Activated CD8-positive, alpha-beta T cell treated with anti-CD3 and anti-CD28 coated beads for 36 hours (primary cell): ENCODE data around the gene BPIFB1. TPM values are rescaled to one million over a fixed set of nuclear protein-coding genes. Genes with fewer than 3 reads are reported as not detected.

Experiments
- ATAC-seq: fragments of 200-7000 bp; cut with Tn5 transposase; one replicate; pipeline ENCODE4 v1.10.0; 2021; ENCODE audit warnings: mild to moderate bottlenecking, moderate library complexity
- CTCF ChIA-PET: fragments of 350-600 bp; sonication (Branson Sonifier 250); formaldehyde crosslinking; loops from one replicate; lab custom pipeline; 2021; ENCODE audit warnings: antibody characterized with exemption; lab: Charles Lee
- POLR2A ChIA-PET: fragments of 350-600 bp; sonication (Branson Sonifier 250); formaldehyde crosslinking; loops from one replicate; lab custom pipeline; 2021; ENCODE audit warnings: antibody characterized with exemption; lab: Charles Lee
- DNase-seq: peaks from one replicate; pipeline ENCODE4 v3.0.0-alpha.2; 2020
- H3K27ac Mint-ChIP-seq: one replicate; pipeline ENCODE4 v1.8.0; 2021; ENCODE audit warnings: mild to moderate bottlenecking, mixed read lengths
- H3K27me3 Mint-ChIP-seq: one replicate; pipeline ENCODE4 v1.8.0; 2021; ENCODE audit warnings: mixed read lengths
- H3K36me3 Mint-ChIP-seq: one replicate; pipeline ENCODE4 v1.8.0; 2021; ENCODE audit warnings: low read depth, mixed read lengths
- H3K4me1 Mint-ChIP-seq: one replicate; pipeline ENCODE4 v1.8.0; 2021; ENCODE audit warnings: low read depth, mixed read lengths
- H3K4me3 Mint-ChIP-seq: one replicate; pipeline ENCODE4 v1.8.0; 2021; ENCODE audit warnings: mild to moderate bottlenecking, moderate library complexity, mixed read lengths
- H3K9me3 Mint-ChIP-seq: one replicate; pipeline ENCODE4 v1.8.0; 2021; ENCODE audit warnings: mixed read lengths
- CTCF ChIP-seq: fragments of 200-600 bp; IDR thresholded peaks from one replicate; pipeline ENCODE4 v1.8.0; 2022; ENCODE audit warnings: antibody characterized with exemption, mild to moderate bottlenecking
- intact Hi-C: fragments of 100-400 bp; cut with micrococcal nuclease; formaldehyde crosslinking; loops from one replicate; pipeline ENCODE4 v1.10.0; 2022
- total RNA-seq, 2 experiments: library from RNA; stranded (reverse); gene quantifications; one replicate each; pipeline ENCODE4 v1.2.3, GENCODE V29; 2021

Gene BPIFB1
- total RNA-seq, 2 experiments from 2014 or later, result not detected

- ATAC-seq (peak; percentile 92), DNase-seq (peak; percentile 81)
- Mint-ChIP-seq H3K27me3 (peaks cover 3% of the 10 kb centered on the region), H3K9me3 (no peaks in the 10 kb centered on the region), H3K36me3 (no peaks in the 10 kb centered on the region), H3K27ac (no peak overlapping the region), H3K4me1 (no peaks in the 10 kb centered on the region), H3K4me3 (no peak overlapping the region)
- TF ChIP-seq CTCF, result peak; percentile 90
- ChIA-PET POLR2A (interaction anchor here (0.6 kb wide), 1 partner anchor 246 kb away, joined by 4 read pairs; no protein-coding TSS in a partner anchor), CTCF (interaction anchor here (0.8 to 6.8 kb wide), 12 partner anchors 8 to 402 kb away, joined by 3 to 36 read pairs (median 4); no protein-coding TSS in a partner anchor)
- intact Hi-C loops, result loop anchor here (10.0 kb wide), 2 partner anchors 194 to 394 kb away; no protein-coding TSS in a partner anchor
These were observed 16.1 kb downstream of the BPIFB1 start for GRCh38 chr20:33299111-33299603.

- no peaks in the 10 kb centered on the region for H3K4me1 Mint-ChIP-seq
- no peak for TF ChIP-seq CTCF
These were observed 18.3 kb downstream of the BPIFB1 start for GRCh38 chr20:33301192-33301930.

GRCh38 chr20:33303595-33303994, 20.6 kb downstream of the BPIFB1 start:
- no peaks in the 10 kb centered on the region for H3K27me3 Mint-ChIP-seq
- H3K27ac Mint-ChIP-seq, result no peak overlapping the region
- POLR2A ChIA-PET, result no interaction called here
- DNase-seq (no peak), ATAC-seq (no peak)
- H3K4me1 Mint-ChIP-seq, result no peaks in the 10 kb centered on the region
- intact Hi-C loops, result no loop called here
- H3K36me3 Mint-ChIP-seq, result no peaks in the 10 kb centered on the region
- TF ChIP-seq CTCF, result no peak
- no peak overlapping the region for H3K4me3 Mint-ChIP-seq
- H3K9me3 Mint-ChIP-seq, result no peaks in the 10 kb centered on the region
- CTCF ChIA-PET, result interaction anchor here (1.3 to 6.8 kb wide), 2 partner anchors 13 to 41 kb away, joined by 4 to 36 read pairs; no protein-coding TSS in a partner anchor

More at GRCh38 chr20:33301192-33301930, 18.3 kb downstream of the BPIFB1 start:
- ChIA-PET CTCF (interaction anchor here (0.7 to 6.8 kb wide), 6 partner anchors 10 to 350 kb away, joined by 3 to 36 read pairs (median 4); no protein-coding TSS in a partner anchor), POLR2A (interaction anchor here (0.9 kb wide), 1 partner anchor 54 kb away, joined by 4 read pairs; no protein-coding TSS in a partner anchor)
- no peak overlapping the region for H3K4me3 Mint-ChIP-seq
- H3K27ac Mint-ChIP-seq, result no peak overlapping the region
- ATAC-seq (no peak), DNase-seq (peak; percentile 4)
- no peaks in the 10 kb centered on the region for H3K9me3 Mint-ChIP-seq
- intact Hi-C loops, result no loop called here
- peaks cover 3% of the 10 kb centered on the region for H3K27me3 Mint-ChIP-seq
- no peaks in the 10 kb centered on the region for H3K36me3 Mint-ChIP-seq

- intact Hi-C loops, result no loop called here
- ChIA-PET CTCF (interaction anchor here (1.3 to 6.8 kb wide), 2 partner anchors 13 to 41 kb away, joined by 4 to 36 read pairs; no protein-coding TSS in a partner anchor), POLR2A (no interaction called here)
- H3K9me3 Mint-ChIP-seq, result no peaks in the 10 kb centered on the region
- H3K27me3 Mint-ChIP-seq, result no peaks in the 10 kb centered on the region
- no peaks in the 10 kb centered on the region for H3K4me1 Mint-ChIP-seq
- no peak overlapping the region for H3K4me3 Mint-ChIP-seq
- no peak for DNase-seq
- H3K36me3 Mint-ChIP-seq, result no peaks in the 10 kb centered on the region
- no peak for TF ChIP-seq CTCF
- no peak for ATAC-seq
- no peak overlapping the region for H3K27ac Mint-ChIP-seq
These were observed 21.0 kb downstream of the BPIFB1 start for GRCh38 chr20:33304046-33304445.
